Measurements from ENCODE around the gene COL4A1. TPM values are rescaled to one million over a fixed set of nuclear protein-coding genes. Genes with fewer than 3 reads are reported as not detected.
A peak's percentile ranks its signal among the peaks of the same experiment; 100 is the strongest.

Gene COL4A1
- total RNA-seq, 1 donor from 2014 or later: 2,489 TPM

- Histone ChIP-seq H3K36me3 (ENCODE audit: insufficient read depth, low read length) (peaks cover 11% of the 10 kb centered on the region), H2AFZ (ENCODE audit: low read depth, low read length) (no peak overlapping the region), H3K9me3 (ENCODE audit: insufficient read depth, low read depth, low read length) (no peaks in the 10 kb centered on the region), H3K27me3 (ENCODE audit: insufficient read depth, low read length) (no peaks in the 10 kb centered on the region), H3K9ac (ENCODE audit: low read length) (peak overlapping the region; percentile 29), H3K4me1 (ENCODE audit: insufficient read depth, low read length) (peaks cover 63% of the 10 kb centered on the region), H3K4me2 (ENCODE audit: low read length) (peak overlapping the region; percentile 27), H3K27ac (ENCODE audit: low read depth, low read length) (peak overlapping the region; percentile 59), H4K20me1 (ENCODE audit: insufficient read depth, low read length) (peaks cover 30% of the 10 kb centered on the region), H3K79me2 (ENCODE audit: insufficient read depth, low read length) (peaks cover 65% of the 10 kb centered on the region), H3K4me3 (ENCODE audit: insufficient read depth, low read depth, low read length) (no peak overlapping the region)
- Mint-ChIP-seq H3K4me1 (ENCODE audit: low read depth, unreplicated experiment) (peaks cover 57% of the 10 kb centered on the region), H3K27me3 (ENCODE audit: low read depth, unreplicated experiment) (no peaks in the 10 kb centered on the region), H3K27ac (ENCODE audit: unreplicated experiment) (peak overlapping the region; percentile 76), H3K36me3 (ENCODE audit: low read depth, unreplicated experiment) (peaks cover 39% of the 10 kb centered on the region), H3K4me3 (ENCODE audit: unreplicated experiment) (peak overlapping the region; percentile 17), H3K9me3 (ENCODE audit: unreplicated experiment) (no peaks in the 10 kb centered on the region)
- peak; percentile 71 for DNase-seq (ENCODE audit: low read depth)
- no peak for TF ChIP-seq EZH2 (IDR thresholded peaks at IDR 0.05; ENCODE audit: insufficient read depth, low read length)
- TF ChIP-seq, protein P1, sequence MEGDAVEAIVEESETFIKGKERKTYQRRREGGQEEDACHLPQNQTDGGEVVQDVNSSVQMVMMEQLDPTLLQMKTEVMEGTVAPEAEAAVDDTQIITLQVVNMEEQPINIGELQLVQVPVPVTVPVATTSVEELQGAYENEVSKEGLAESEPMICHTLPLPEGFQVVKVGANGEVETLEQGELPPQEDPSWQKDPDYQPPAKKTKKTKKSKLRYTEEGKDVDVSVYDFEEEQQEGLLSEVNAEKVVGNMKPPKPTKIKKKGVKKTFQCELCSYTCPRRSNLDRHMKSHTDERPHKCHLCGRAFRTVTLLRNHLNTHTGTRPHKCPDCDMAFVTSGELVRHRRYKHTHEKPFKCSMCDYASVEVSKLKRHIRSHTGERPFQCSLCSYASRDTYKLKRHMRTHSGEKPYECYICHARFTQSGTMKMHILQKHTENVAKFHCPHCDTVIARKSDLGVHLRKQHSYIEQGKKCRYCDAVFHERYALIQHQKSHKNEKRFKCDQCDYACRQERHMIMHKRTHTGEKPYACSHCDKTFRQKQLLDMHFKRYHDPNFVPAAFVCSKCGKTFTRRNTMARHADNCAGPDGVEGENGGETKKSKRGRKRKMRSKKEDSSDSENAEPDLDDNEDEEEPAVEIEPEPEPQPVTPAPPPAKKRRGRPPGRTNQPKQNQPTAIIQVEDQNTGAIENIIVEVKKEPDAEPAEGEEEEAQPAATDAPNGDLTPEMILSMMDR (IDR thresholded peaks at IDR 0.05; ENCODE audit: insufficient read depth, low read depth, low read length): no peak
- FAIRE-seq: peak; percentile 86
Observed at GRCh38 chr13:110250258-110250891, 56.6 kb downstream of the COL4A1 start.

GRCh38 chr13:110249326-110249725 lies 57.6 kb downstream of the COL4A1 start:
- H3K79me2 ChIP-seq (ENCODE audit: insufficient read depth, low read length): peaks cover 69% of the 10 kb centered on the region
- peaks cover 68% of the 10 kb centered on the region for H3K4me1 ChIP-seq (ENCODE audit: insufficient read depth, low read length)
- no peak overlapping the region for H3K4me2 ChIP-seq (ENCODE audit: low read length)
- Mint-ChIP-seq H3K4me3 (ENCODE audit: unreplicated experiment) (no peak overlapping the region), H3K9me3 (ENCODE audit: unreplicated experiment) (no peaks in the 10 kb centered on the region), H3K4me1 (ENCODE audit: low read depth, unreplicated experiment) (peaks cover 60% of the 10 kb centered on the region), H3K36me3 (ENCODE audit: low read depth, unreplicated experiment) (peaks cover 38% of the 10 kb centered on the region), H3K27ac (ENCODE audit: unreplicated experiment) (no peak overlapping the region), H3K27me3 (ENCODE audit: low read depth, unreplicated experiment) (no peaks in the 10 kb centered on the region)
- H4K20me1 ChIP-seq (ENCODE audit: insufficient read depth, low read length): peaks cover 31% of the 10 kb centered on the region
- DNase-seq (ENCODE audit: low read depth): no peak
- no peak for TF ChIP-seq EZH2 (IDR thresholded peaks at IDR 0.05; ENCODE audit: insufficient read depth, low read length)
- TF ChIP-seq, protein P1 (IDR thresholded peaks at IDR 0.05; ENCODE audit: insufficient read depth, low read depth, low read length): no peak
- H3K9ac ChIP-seq (ENCODE audit: low read length): no peak overlapping the region
- no peak overlapping the region for H3K4me3 ChIP-seq (ENCODE audit: insufficient read depth, low read depth, low read length)
- H3K9me3 ChIP-seq (ENCODE audit: insufficient read depth, low read depth, low read length): no peaks in the 10 kb centered on the region
- H3K36me3 ChIP-seq (ENCODE audit: insufficient read depth, low read length): peaks cover 16% of the 10 kb centered on the region
- H3K27me3 ChIP-seq (ENCODE audit: insufficient read depth, low read length): no peaks in the 10 kb centered on the region
- no peak for FAIRE-seq
- H2AFZ ChIP-seq (ENCODE audit: low read depth, low read length): no peak overlapping the region
- H3K27ac ChIP-seq (ENCODE audit: low read depth, low read length): peak overlapping the region; percentile 37
